Body of pancreas (tissue), 4 donors: ENCODE measurements around the gene PDE8B. TPM values are rescaled to one million over a fixed set of nuclear protein-coding genes. Genes with fewer than 3 reads are reported as not detected.

ENCODE experiments used
- ATAC-seq: fragments of 150-250 bp; one replicate; pipeline ENCODE4 v1.9.1; 2016
- DNase-seq, 4 donors: peaks; one replicate each; pipeline ENCODE4 v3.0.0-alpha.2; 2019
- H3K27ac ChIP-seq, 4 donors: fragments of 200-600 bp; sonication (generic); 1 replicate in 3 of 4; 2 replicates in 1 of 4; pipeline versions ENCODE4 v1.5.1 to v1.6.1; 2016 to 2019; ENCODE audit warnings: mild to moderate bottlenecking in 1 of 4, mixed read lengths in 1 of 4, moderate library complexity in 1 of 4
- H3K27me3 ChIP-seq, 2 donors: fragments of 200-600 bp; sonication (generic); one replicate each; pipeline ENCODE4 v1.6.0; 2016; ENCODE audit warnings: mild to moderate bottlenecking in 1 of 2
- H3K36me3 ChIP-seq, 2 donors: fragments of 200-600 bp; sonication (generic); replicated peaks in 1 of 2; 2 replicates each; pipeline ENCODE4 v1.5.1; 2016; ENCODE audit warnings: low read depth in 2 of 2; ENCODE audit not compliant: insufficient read depth in 1 of 2
- H3K4me1 ChIP-seq: fragments of 200-600 bp; sonication (generic); one replicate; pipeline ENCODE4 v1.6.0; 2016
- H3K4me3 ChIP-seq, 2 donors: fragments of 200-600 bp; sonication (generic); 1 replicate in 1 of 2; 2 replicates in 1 of 2; pipeline ENCODE4 v1.5.1; 2016 to 2019
- H3K9me3 ChIP-seq, 3 donors: fragments of 200-600 bp; sonication (generic); 1 replicate in 2 of 3; 2 replicates in 1 of 3; pipeline ENCODE4 v1.5.1; 2016
- POLR2A ChIP-seq, 3 donors: fragments of 450-650 bp; IDR thresholded peaks; one replicate each; pipeline ENCODE4 v1.6.1; 2016; ENCODE audit warnings: antibody characterized with exemption in 3 of 3, mild to moderate bottlenecking in 2 of 3
- WGBS, 2 donors: methylation state at CpG; one replicate each; pipeline ENCODE4 v1.1.5; 2017; 5-methylcytosine and 5-hydroxymethylcytosine counted together
- intact Hi-C: fragments of 100-400 bp; cut with DNase I; formaldehyde crosslinking; loops from one replicate; pipeline ENCODE4 v1.15.1; 2023
- total RNA-seq, 2 donors: library from RNA; depleted of rRNA; stranded (reverse); fragments of >200 nt; gene quantifications; one replicate each; pipeline ENCODE4 v1.1.0, GENCODE V29; 2016
- TF ChIP-seq, protein P1 (sequence below), 7 experiments: fragments of 450-650 bp in 4 of 7; fragments of 200-600 bp in 3 of 7; sonication (generic) in 3 of 7; IDR thresholded peaks; one replicate each; pipeline ENCODE4 v1.5.1; 2016 to 2019; ENCODE audit warnings: antibody characterized with exemption in 7 of 7

The PDE8B gene
- total RNA-seq, 2 donors from 2014 or later, result 8.3 to 15.8 TPM

DNA sequence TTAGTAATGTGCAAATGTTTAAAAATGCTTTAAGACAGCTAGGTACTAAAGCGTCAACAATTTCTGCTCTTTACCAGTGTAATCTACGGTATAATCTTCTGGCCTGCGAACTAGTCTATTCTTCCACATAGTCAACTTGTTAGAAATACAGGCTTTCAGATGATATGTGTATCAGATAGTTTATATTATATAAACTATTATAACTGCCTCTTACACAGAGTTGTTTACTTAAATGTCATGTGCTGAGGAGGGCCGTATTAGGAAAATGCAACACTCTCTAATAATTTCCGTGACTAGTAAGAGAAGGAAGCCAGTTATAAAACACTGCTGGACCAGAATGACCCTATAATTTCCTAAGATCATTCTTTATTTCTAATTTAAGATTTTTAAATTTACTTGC is 218.0 kb downstream of the PDE8B start:
- H3K27ac ChIP-seq, result no peak overlapping the region
- 89 to 93% methylated on average over 5 of the region's 5 CpGs for WGBS, 2 donors
- no peak for DNase-seq
- no peaks in the 10 kb centered on the region for H3K27me3 ChIP-seq
- no peak for TF ChIP-seq POLR2A (IDR thresholded peaks at IDR 0.05)
- TF ChIP-seq, protein P1, sequence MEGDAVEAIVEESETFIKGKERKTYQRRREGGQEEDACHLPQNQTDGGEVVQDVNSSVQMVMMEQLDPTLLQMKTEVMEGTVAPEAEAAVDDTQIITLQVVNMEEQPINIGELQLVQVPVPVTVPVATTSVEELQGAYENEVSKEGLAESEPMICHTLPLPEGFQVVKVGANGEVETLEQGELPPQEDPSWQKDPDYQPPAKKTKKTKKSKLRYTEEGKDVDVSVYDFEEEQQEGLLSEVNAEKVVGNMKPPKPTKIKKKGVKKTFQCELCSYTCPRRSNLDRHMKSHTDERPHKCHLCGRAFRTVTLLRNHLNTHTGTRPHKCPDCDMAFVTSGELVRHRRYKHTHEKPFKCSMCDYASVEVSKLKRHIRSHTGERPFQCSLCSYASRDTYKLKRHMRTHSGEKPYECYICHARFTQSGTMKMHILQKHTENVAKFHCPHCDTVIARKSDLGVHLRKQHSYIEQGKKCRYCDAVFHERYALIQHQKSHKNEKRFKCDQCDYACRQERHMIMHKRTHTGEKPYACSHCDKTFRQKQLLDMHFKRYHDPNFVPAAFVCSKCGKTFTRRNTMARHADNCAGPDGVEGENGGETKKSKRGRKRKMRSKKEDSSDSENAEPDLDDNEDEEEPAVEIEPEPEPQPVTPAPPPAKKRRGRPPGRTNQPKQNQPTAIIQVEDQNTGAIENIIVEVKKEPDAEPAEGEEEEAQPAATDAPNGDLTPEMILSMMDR (IDR thresholded peaks at IDR 0.05), result no peak
- H3K9me3 ChIP-seq, result no peaks in the 10 kb centered on the region
- intact Hi-C loops, result no loop called here
- no peaks in the 10 kb centered on the region for H3K4me1 ChIP-seq
- no peak for ATAC-seq
- H3K4me3 ChIP-seq, result no peak overlapping the region
- peaks cover 0 to 11% of the 10 kb centered on the region in 2 donors for H3K36me3 ChIP-seq

DNA sequence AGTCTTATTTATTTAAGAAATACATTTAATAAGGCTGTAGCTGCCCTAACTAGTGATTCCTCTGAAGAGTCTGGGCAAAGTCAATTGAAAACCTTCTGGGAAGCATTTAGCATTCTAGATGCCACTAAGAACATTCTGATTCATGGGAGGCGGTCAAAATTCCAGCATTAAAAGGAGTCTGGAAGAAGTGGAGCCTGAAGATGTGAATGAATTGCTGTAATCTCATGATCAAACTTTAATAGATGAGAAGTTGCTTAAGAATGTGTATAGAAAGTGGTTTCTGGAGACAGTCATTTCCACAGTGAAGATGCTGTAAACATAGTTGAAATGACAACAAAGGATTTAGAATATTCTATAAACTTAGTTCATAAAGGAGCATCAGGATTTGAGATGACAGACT is 220.2 kb downstream of the PDE8B start:
- H3K9me3 ChIP-seq, result no peaks in the 10 kb centered on the region
- intact Hi-C loops, result no loop called here
- WGBS, 2 donors, result 94 to 100% methylated on average over 1 of the region's 1 CpG
- ATAC-seq (no peak), DNase-seq (no peak)
- H3K27ac ChIP-seq, result no peak overlapping the region
- TF ChIP-seq, protein P1 (IDR thresholded peaks at IDR 0.05), result no peak
- no peak for TF ChIP-seq POLR2A (IDR thresholded peaks at IDR 0.05)
- H3K27me3 ChIP-seq, result no peaks in the 10 kb centered on the region
- no peaks in the 10 kb centered on the region for H3K4me1 ChIP-seq
- peaks cover 0 to 16% of the 10 kb centered on the region in 2 donors for H3K36me3 ChIP-seq
- H3K4me3 ChIP-seq, result no peak overlapping the region

DNA sequence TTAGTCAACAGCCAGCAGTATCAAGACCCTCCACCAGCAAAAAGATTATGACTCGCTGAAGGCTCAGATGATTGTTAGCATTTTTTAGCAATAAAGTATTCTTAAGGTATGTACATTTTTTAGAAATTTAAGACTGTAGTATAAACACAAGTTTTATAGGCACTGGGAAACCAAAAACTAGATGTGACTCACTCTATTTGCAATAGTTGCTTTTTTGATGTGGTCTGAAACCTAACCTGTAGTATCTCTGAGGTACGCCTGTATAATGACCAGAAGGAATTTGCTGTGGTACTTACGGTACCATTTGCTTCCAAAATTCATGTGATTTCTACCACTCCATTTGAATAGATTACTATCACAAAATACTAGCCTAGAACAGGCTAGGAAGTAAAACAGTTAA is 220.8 kb downstream of the PDE8B start:
- WGBS, 2 donors, result 96 to 99% methylated on average over 3 of the region's 3 CpGs
- no peaks in the 10 kb centered on the region for H3K9me3 ChIP-seq
- H3K36me3 ChIP-seq, result peaks cover 0 to 16% of the 10 kb centered on the region in 2 donors
- intact Hi-C loops, result no loop called here
- no peaks in the 10 kb centered on the region for H3K27me3 ChIP-seq
- H3K27ac ChIP-seq, result no peak overlapping the region
- no peak for ATAC-seq
- H3K4me3 ChIP-seq, result no peak overlapping the region
- H3K4me1 ChIP-seq, result no peaks in the 10 kb centered on the region
- TF ChIP-seq, protein P1 (IDR thresholded peaks at IDR 0.05), result no peak
- TF ChIP-seq POLR2A (IDR thresholded peaks at IDR 0.05), result no peak
- no peak for DNase-seq

DNA sequence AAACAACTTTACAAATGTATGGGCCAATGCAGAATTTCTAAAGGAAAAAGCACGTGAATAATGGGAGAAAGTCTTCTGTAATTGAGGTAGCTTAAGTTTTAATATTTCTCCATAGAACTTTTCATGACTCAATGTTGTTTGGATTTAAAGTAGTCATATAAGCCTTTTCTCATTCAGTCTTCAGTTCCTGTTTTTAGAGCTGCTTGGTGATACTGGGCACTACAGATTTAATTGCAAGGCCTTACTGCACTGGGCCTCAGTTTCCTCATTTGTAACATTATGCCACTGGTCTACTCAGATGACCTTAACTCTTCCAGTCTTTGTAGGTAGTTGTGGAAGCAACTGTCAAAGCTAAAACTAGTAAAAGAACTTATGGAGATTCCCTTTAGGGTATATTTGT is 221.2 kb downstream of the PDE8B start:
- ATAC-seq, result no peak
- intact Hi-C loops, result no loop called here
- H3K4me3 ChIP-seq, result no peak overlapping the region
- peaks cover 0 to 16% of the 10 kb centered on the region in 2 donors for H3K36me3 ChIP-seq
- 86 to 88% methylated on average over 1 of the region's 1 CpG for WGBS, 2 donors
- TF ChIP-seq, protein P1 (IDR thresholded peaks at IDR 0.05), result no peak
- TF ChIP-seq POLR2A (IDR thresholded peaks at IDR 0.05), result no peak
- DNase-seq, result no peak
- no peaks in the 10 kb centered on the region for H3K9me3 ChIP-seq
- no peaks in the 10 kb centered on the region for H3K4me1 ChIP-seq
- H3K27ac ChIP-seq, result no peak overlapping the region
- H3K27me3 ChIP-seq, result no peaks in the 10 kb centered on the region

DNA sequence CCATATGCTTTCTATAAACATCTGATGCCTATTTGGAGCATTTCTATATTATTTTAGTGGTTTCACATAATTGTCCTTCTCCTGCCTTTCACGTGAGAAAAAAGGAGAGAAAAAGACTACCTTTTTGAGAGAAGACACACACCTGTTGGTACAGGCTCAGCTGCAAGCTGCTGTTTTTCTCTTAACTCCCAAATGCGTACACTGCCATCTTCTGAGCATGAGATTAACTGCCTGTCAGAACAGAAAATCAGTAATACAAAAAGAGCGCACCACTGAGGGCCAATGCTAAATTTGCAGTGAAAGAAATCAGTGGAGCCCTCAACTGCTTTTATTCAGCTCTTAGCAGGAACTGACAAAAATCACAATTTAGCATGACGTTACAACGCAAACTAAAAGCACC is 226.7 kb downstream of the PDE8B start:
- 77 to 81% methylated on average over 5 of the region's 5 CpGs for WGBS, 2 donors

More for the DNA sequence above, 226.7 kb downstream of the PDE8B start:
- peaks cover 0 to 14% of the 10 kb centered on the region in 2 donors for H3K36me3 ChIP-seq
- H3K9me3 ChIP-seq, result no peaks in the 10 kb centered on the region
- H3K4me3 ChIP-seq, result no peak overlapping the region
- DNase-seq, result peak in 1 of 4 donors; percentile 19
- ATAC-seq, result no peak
- H3K27ac ChIP-seq, result no peak overlapping the region
- TF ChIP-seq, protein P1 (IDR thresholded peaks at IDR 0.05), result peak in 2 of 7 experiments; percentile 16 to 30
- no peak for TF ChIP-seq POLR2A (IDR thresholded peaks at IDR 0.05)
- H3K27me3 ChIP-seq, result no peaks in the 10 kb centered on the region
- no peaks in the 10 kb centered on the region for H3K4me1 ChIP-seq
- intact Hi-C loops, result no loop called here
